KMS-11 (cell line): ENCODE results near the gene TMEM236.

ENCODE experiments used
- H2AFZ ChIP-seq: fragments of 200-600 bp; sonication (generic); 2 replicates; pipeline ENCODE4 v1.6.1; 2016; ENCODE audit warnings: antibody characterized with exemption, mixed run types, low read depth
- H3K27ac ChIP-seq: fragments of 200-600 bp; sonication (generic); 2 replicates; pipeline ENCODE4 v1.6.1; 2016; ENCODE audit warnings: mild to moderate bottlenecking, mixed run types
- H3K27me3 ChIP-seq: fragments of 200-600 bp; sonication (generic); 2 replicates; pipeline ENCODE4 v1.6.1; 2017; ENCODE audit warnings: mild to moderate bottlenecking, low read depth, mixed run types, moderate library complexity; ENCODE audit not compliant: insufficient read depth
- H3K36me3 ChIP-seq: fragments of 200-600 bp; sonication (generic); 2 replicates; pipeline ENCODE4 v1.6.1; 2017; ENCODE audit warnings: mild to moderate bottlenecking, mixed run types; ENCODE audit not compliant: insufficient read depth
- H3K4me1 ChIP-seq: fragments of 200-600 bp; sonication (generic); 2 replicates; pipeline ENCODE4 v1.6.1; 2016; ENCODE audit warnings: mild to moderate bottlenecking, low read depth, mixed run types; ENCODE audit not compliant: poor library complexity, severe bottlenecking
- H3K4me2 ChIP-seq: fragments of 200-600 bp; sonication (generic); 2 replicates; pipeline ENCODE4 v1.7.0; 2016; ENCODE audit warnings: mild to moderate bottlenecking, mixed run types
- H3K4me3 ChIP-seq: fragments of 200-600 bp; sonication (generic); IDR thresholded peaks from 2 replicates; pipeline ENCODE4 v1.6.1; 2017; ENCODE audit warnings: low read depth, low read length, mixed read lengths; ENCODE audit not compliant: insufficient read depth
- H3K79me2 ChIP-seq: fragments of 200-600 bp; sonication (generic); 2 replicates; pipeline ENCODE4 v1.6.1; 2016; ENCODE audit warnings: low read depth, mixed run types; ENCODE audit not compliant: insufficient read depth
- H3K9ac ChIP-seq: fragments of 200-600 bp; sonication (generic); 2 replicates; pipeline ENCODE4 v1.6.1; 2016; ENCODE audit warnings: mild to moderate bottlenecking, mixed run types
- H4K20me1 ChIP-seq: fragments of 200-600 bp; sonication (generic); 2 replicates; pipeline ENCODE4 v1.6.1; 2016; ENCODE audit warnings: mild to moderate bottlenecking, mixed run types; ENCODE audit not compliant: insufficient read depth
- CTCF ChIP-seq: fragments of 200-600 bp; sonication (generic); conservative IDR thresholded peaks from 2 replicates; pipeline ENCODE4 v1.6.1; 2017; ENCODE audit warnings: low read depth, mild to moderate bottlenecking, antibody characterized with exemption, low read length, moderate library complexity, mixed read lengths

TMEM236 gene

GRCh38 chr10:17765602-17766001, 13.6 kb downstream of the TMEM236 start:
- H4K20me1 ChIP-seq, result no peaks in the 10 kb centered on the region
- H3K27me3 ChIP-seq, result no peaks in the 10 kb centered on the region
- H3K79me2 ChIP-seq, result no peaks in the 10 kb centered on the region
- H3K9ac ChIP-seq, result no peak overlapping the region
- H3K27ac ChIP-seq, result no peak overlapping the region
- H3K4me1 ChIP-seq, result no peaks in the 10 kb centered on the region
- no peak overlapping the region for H2AFZ ChIP-seq
- H3K36me3 ChIP-seq, result no peaks in the 10 kb centered on the region
- no peak overlapping the region for H3K4me3 ChIP-seq
- TF ChIP-seq CTCF, result no peak
- H3K4me2 ChIP-seq, result no peak overlapping the region

GRCh38 chr10:17766731-17767130, 14.7 kb downstream of the TMEM236 start:
- H3K27ac ChIP-seq, result no peak overlapping the region
- no peak overlapping the region for H3K4me3 ChIP-seq
- TF ChIP-seq CTCF, result no peak
- no peak overlapping the region for H2AFZ ChIP-seq
- no peak overlapping the region for H3K9ac ChIP-seq
- H4K20me1 ChIP-seq, result no peaks in the 10 kb centered on the region
- H3K4me1 ChIP-seq, result no peaks in the 10 kb centered on the region
- no peak overlapping the region for H3K4me2 ChIP-seq
- no peaks in the 10 kb centered on the region for H3K27me3 ChIP-seq
- H3K79me2 ChIP-seq, result no peaks in the 10 kb centered on the region
- H3K36me3 ChIP-seq, result no peaks in the 10 kb centered on the region

GRCh38 chr10:17768496-17768895, 16.5 kb downstream of the TMEM236 start:
- Histone ChIP-seq H3K4me2 (no peak overlapping the region), H3K4me1 (no peaks in the 10 kb centered on the region), H3K4me3 (no peak overlapping the region), H3K27ac (no peak overlapping the region), H3K27me3 (no peaks in the 10 kb centered on the region), H3K9ac (no peak overlapping the region), H4K20me1 (no peaks in the 10 kb centered on the region), H3K36me3 (no peaks in the 10 kb centered on the region), H3K79me2 (no peaks in the 10 kb centered on the region), H2AFZ (no peak overlapping the region)
- no peak for TF ChIP-seq CTCF

- no peak overlapping the region for H3K4me3 ChIP-seq
- no peak overlapping the region for H3K27ac ChIP-seq
- H3K36me3 ChIP-seq, result no peaks in the 10 kb centered on the region
- no peaks in the 10 kb centered on the region for H4K20me1 ChIP-seq
- H3K4me1 ChIP-seq, result no peaks in the 10 kb centered on the region
- H3K79me2 ChIP-seq, result no peaks in the 10 kb centered on the region
- no peak for TF ChIP-seq CTCF
- no peak overlapping the region for H3K4me2 ChIP-seq
- H2AFZ ChIP-seq, result no peak overlapping the region
- H3K9ac ChIP-seq, result no peak overlapping the region
- no peaks in the 10 kb centered on the region for H3K27me3 ChIP-seq
Measured at GRCh38 chr10:17768957-17769356, 17.0 kb downstream of the TMEM236 start.

- Histone ChIP-seq H3K4me3 (no peak overlapping the region), H3K36me3 (no peaks in the 10 kb centered on the region), H3K79me2 (no peaks in the 10 kb centered on the region), H3K4me1 (no peaks in the 10 kb centered on the region), H3K9ac (no peak overlapping the region), H2AFZ (no peak overlapping the region), H3K27ac (no peak overlapping the region), H4K20me1 (no peaks in the 10 kb centered on the region), H3K27me3 (no peaks in the 10 kb centered on the region), H3K4me2 (no peak overlapping the region)
- no peak for TF ChIP-seq CTCF
Measured at GRCh38 chr10:17771017-17771416, 19.0 kb downstream of the TMEM236 start.
